ENCODE measurements around the gene ADRM1. TPM values are rescaled to one million over a fixed set of nuclear protein-coding genes. Genes with fewer than 3 reads are reported as not detected.

ADRM1 gene
- total and polyA plus RNA-seq, 7 donors: 61.3 to 130 (median 102) TPM

DNA sequence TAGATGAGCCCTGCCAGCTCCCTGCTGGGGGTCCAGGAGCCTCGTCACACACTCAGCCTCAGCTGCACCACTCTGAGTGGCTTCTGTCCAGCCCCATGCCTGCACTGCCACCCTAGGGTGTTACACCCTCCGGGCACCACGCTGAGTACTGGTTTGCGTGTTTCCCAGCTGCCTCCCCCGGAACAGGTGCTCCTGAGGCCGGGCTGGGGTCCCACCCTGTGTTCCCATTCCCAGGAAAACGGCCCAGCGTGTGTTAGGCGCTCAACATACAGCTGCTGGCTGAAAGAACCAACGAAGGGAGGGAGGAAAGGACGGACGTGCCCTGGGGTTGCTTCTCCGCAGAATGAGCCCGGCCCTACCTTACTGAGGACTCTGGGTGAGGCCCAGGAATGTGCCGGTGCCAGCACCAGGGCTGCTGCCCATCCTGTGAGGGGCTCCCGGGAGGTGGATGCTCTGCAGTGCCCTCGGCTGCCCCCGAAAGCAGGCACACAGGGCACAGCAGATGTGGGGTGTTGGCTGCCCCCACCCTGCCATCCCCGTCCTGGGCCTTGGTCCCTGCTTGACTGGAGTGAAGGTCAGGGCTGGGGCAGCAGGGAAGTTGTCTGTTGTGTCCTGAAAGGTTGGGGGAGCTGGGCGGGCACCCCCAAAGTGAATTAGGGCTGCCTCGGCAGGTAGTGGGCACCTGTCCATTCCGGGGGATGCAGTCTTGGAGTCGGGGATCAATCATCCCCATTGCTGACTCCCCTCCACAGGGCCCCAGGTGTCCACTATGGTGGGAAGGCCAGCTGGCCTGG lies 48.0 kb downstream of the ADRM1 start:
- peak overlapping the region; percentile 55 to 99 (median 92) for H3K27ac ChIP-seq

GRCh38 chr20:62351469-62352401 lies 48.9 kb downstream of the ADRM1 start:
- Histone ChIP-seq H3K9me3 (no peaks in the 10 kb centered on the region), H3K4me3 (no peak overlapping the region), H3K27ac (peak overlapping the region; percentile 90 to 99 (median 94)), H3K4me1 (peaks cover 0 to 50% (median 48%) of the 10 kb centered on the region in 4 donors), H3K27me3 (no peaks in the 10 kb centered on the region), H3K36me3 (peaks cover 14 to 44% (median 30%) of the 10 kb centered on the region in 4 donors)
- 92% methylated on average over 60 of the region's 60 CpGs for WGBS, 2 donors
- no peak for DNase-seq
- intact Hi-C loops (cut with DNase I): loop anchor here (1.0 kb wide), 1 partner anchor 25 kb away; no protein-coding TSS in a partner anchor
- TF ChIP-seq POLR2AphosphoS5 (IDR thresholded peaks at IDR 0.05): no peak
- TF ChIP-seq POLR2A (IDR thresholded peaks at IDR 0.05): no peak
- no peak for TF ChIP-seq EP300 (IDR thresholded peaks at IDR 0.05)
- no peak for TF ChIP-seq CTCF (IDR thresholded peaks at IDR 0.05)

More for the DNA sequence above, 48.0 kb downstream of the ADRM1 start:
- no peak for DNase-seq
- intact Hi-C loops (cut with DNase I): no loop called here
- no peaks in the 10 kb centered on the region for H3K27me3 ChIP-seq
- no peak for TF ChIP-seq CTCF (IDR thresholded peaks at IDR 0.05)
- TF ChIP-seq EP300 (IDR thresholded peaks at IDR 0.05): no peak
- TF ChIP-seq POLR2A (IDR thresholded peaks at IDR 0.05): no peak
- TF ChIP-seq POLR2AphosphoS5 (IDR thresholded peaks at IDR 0.05): no peak
- no peaks in the 10 kb centered on the region for H3K9me3 ChIP-seq
- peaks cover 0 to 41% (median 39%) of the 10 kb centered on the region in 4 donors for H3K4me1 ChIP-seq
- 59 to 86% methylated on average over 23 of the region's 23 CpGs for WGBS, 2 donors
- no peak overlapping the region for H3K4me3 ChIP-seq
- H3K36me3 ChIP-seq: peaks cover 23 to 53% (median 39%) of the 10 kb centered on the region in 4 donors

- 61 to 84% methylated on average over 43 of the region's 43 CpGs for WGBS, 2 donors
- H3K4me3 ChIP-seq: no peak overlapping the region
- peaks cover 0 to 59% (median 57%) of the 10 kb centered on the region in 4 donors for H3K4me1 ChIP-seq
- H3K27ac ChIP-seq: peak overlapping the region; percentile 90 to 99 (median 94)
- peak; percentile 96 for DNase-seq
- H3K27me3 ChIP-seq: no peaks in the 10 kb centered on the region
- no peaks in the 10 kb centered on the region for H3K9me3 ChIP-seq
- intact Hi-C loops (cut with DNase I): loop anchor here (1.0 kb wide), 1 partner anchor 24 kb away; no protein-coding TSS in a partner anchor
- TF ChIP-seq POLR2AphosphoS5 (IDR thresholded peaks at IDR 0.05): peak in 3 of 4 donors; percentile 67 to 82 (median 82)
- TF ChIP-seq POLR2A (IDR thresholded peaks at IDR 0.05): no peak
- TF ChIP-seq EP300 (IDR thresholded peaks at IDR 0.05): peak in 2 of 4 donors; percentile 57 to 79
- peak; percentile 15 to 56 (median 20) for TF ChIP-seq CTCF (IDR thresholded peaks at IDR 0.05)
- peaks cover 11 to 35% (median 24%) of the 10 kb centered on the region in 4 donors for H3K36me3 ChIP-seq
Measured at GRCh38 chr20:62352402-62353288, 49.8 kb downstream of the ADRM1 start.

Data from sigmoid colon (tissue), 7 donors.